K562 (cell line): Measurements from ENCODE around the gene GSTM5. TPM values are rescaled to one million over a fixed set of nuclear protein-coding genes. Genes with fewer than 3 reads are reported as not detected.

Source experiments
- BHLHE40 ChIP-seq: IDR thresholded peaks from 2 replicates; pipeline ENCODE4 v1.6.1; 2011; ENCODE audit warnings: low read length, improper control_type of control experiment
- CLOCK ChIP-seq: fragments of 250-450 bp; sonication (Bioruptor Pico); IDR thresholded peaks from 2 replicates; pipeline ENCODE4 v1.4.0; 2020; ENCODE audit warnings: mild to moderate bottlenecking, moderate library complexity, borderline replicate concordance
- GABPB2 ChIP-seq: fragments of 250-450 bp; sonication (Bioruptor Pico); conservative IDR thresholded peaks from 2 replicates; pipeline ENCODE4 v1.5.1; 2021; ENCODE audit warnings: mild to moderate bottlenecking
- HMGN3 ChIP-seq: IDR thresholded peaks from 2 replicates; pipeline ENCODE4 v1.6.1; 2011; ENCODE audit warnings: borderline replicate concordance, low read depth, mild to moderate bottlenecking, mixed read lengths, low read length; ENCODE audit not compliant: insufficient read length; ENCODE audit errors: extremely low read depth
- MYBL2 ChIP-seq, 2 experiments: fragments of 450-650 bp in 1 of 2; sonication (generic) in 1 of 2; formaldehyde crosslinking in 1 of 2; IDR thresholded peaks; 2 replicates each; pipeline versions ENCODE4 v1.6.1 to v1.8.1; 2017 to 2022; ENCODE audit warnings: borderline replicate concordance in 1 of 2, inconsistent platforms in 1 of 2, low read depth in 1 of 2, mild to moderate bottlenecking in 1 of 2, missing genetic modification reagents in 1 of 2, moderate library complexity in 1 of 2
- PBX2 ChIP-seq, 2 experiments: IDR thresholded peaks in 1 of 2; conservative IDR thresholded peaks in 1 of 2; 2 replicates each; pipeline ENCODE4 v1.6.1; 2016; ENCODE audit warnings: low read depth in 2 of 2, mild to moderate bottlenecking in 1 of 2, missing compliant biosample characterization in 1 of 2, missing genetic modification characterization in 1 of 2, moderate library complexity in 1 of 2
- RERE ChIP-seq: sonication (generic); formaldehyde crosslinking; IDR thresholded peaks from 2 replicates; pipeline ENCODE4 v1.8.0; 2023; ENCODE audit warnings: missing genetic modification reagents, mild to moderate bottlenecking, borderline replicate concordance
- SMAD4 ChIP-seq: fragments of 250-450 bp; sonication (Bioruptor Pico); conservative IDR thresholded peaks from 2 replicates; pipeline ENCODE4 v1.8.0; 2021; ENCODE audit warnings: inconsistent platforms, mild to moderate bottlenecking, moderate library complexity
- ZNF609 ChIP-seq: sonication (generic); formaldehyde crosslinking; IDR thresholded peaks from 2 replicates; pipeline ENCODE4 v1.8.1; 2023; ENCODE audit warnings: missing genetic modification reagents, mild to moderate bottlenecking, borderline replicate concordance
- polyA plus RNA-seq, 8 experiments: library from polyadenylated mRNA; depleted of rRNA in 4 of 8; stranded (reverse) in 5 of 8; unstranded in 3 of 8; fragments of >200 nt; fragmentation: Nextera tagmentation in 2 of 8; fragmentation: Illumina TruSeq in 1 of 8; extraction: Ambion mirVana in 2 of 8; extraction: Trizol in 1 of 8; gene quantifications; 2 replicates each; pipeline versions ENCODE4 v1.2.1 to v1.2.3, GENCODE V29; 2011 to 2014; ENCODE audit warnings: inconsistent platforms in 1 of 8, missing spikeins in 1 of 8
- total RNA-seq, 7 experiments: library from RNA; depleted of rRNA in 6 of 7; stranded (reverse); fragments of >200 nt in 6 of 7; fragmentation: Illumina TruSeq in 2 of 7; extraction: Trizol in 2 of 7; gene quantifications; 2 replicates each; pipeline versions ENCODE4 v1.2.1 to v1.2.3, GENCODE V29; 2011 to 2021; ENCODE audit warnings: low replicate concordance in 1 of 7

Gene GSTM5
- total and polyA plus RNA-seq, 9 of the 15 experiments (the other 6 are each of a cell fraction or from before 2014, with no cell fraction given) = not detected

GRCh38 chr1:109718495-109718894 is 6.4 kb downstream of the GSTM5 start (continued):
- TF ChIP-seq RERE (CRISPR knock-in tag) = no peak
- TF ChIP-seq SMAD4 = 0 out of 2 replicates have a peak, but pooled peaks have one; percentile 42
- TF ChIP-seq PBX2 (CRISPR knock-in tag; IDR thresholded peaks at IDR 0.05; ENCODE audit: low read depth) = no peak
- TF ChIP-seq PBX2 (tag; conservative IDR thresholded peaks at IDR 0.05; ENCODE audit: low read depth) = 0 out of 2 replicates have a peak, but pooled peaks have one; percentile 6
- TF ChIP-seq HMGN3 = no peak
- no peak for TF ChIP-seq BHLHE40
- TF ChIP-seq CLOCK (CRISPR knock-in tag) = no peak
- TF ChIP-seq GABPB2 (CRISPR knock-in tag) = no peak
- no peak for TF ChIP-seq MYBL2 (IDR thresholded peaks at IDR 0.05; ENCODE audit: low read depth)
- no peak for TF ChIP-seq MYBL2 (CRISPR knock-in tag; IDR thresholded peaks at IDR 0.05; ENCODE audit: borderline replicate concordance)
- TF ChIP-seq ZNF609 (CRISPR knock-in tag) = no peak
